GM18858 (cell line): Measurements from ENCODE around the gene UBR4.

Source experiments
- ATAC-seq: cut with Tn5 transposase; IDR thresholded peaks from one replicate; pipeline ENCODE4 v1.9.1; 2021; ENCODE audit not compliant: unreplicated experiment

The UBR4 gene

GRCh38 chr1:19074361-19074901 is 135.6 kb downstream of the UBR4 start:
- no peak for ATAC-seq

GRCh38 chr1:19073311-19074186 is 136.5 kb downstream of the UBR4 start:
- no peak for ATAC-seq

- no peak for ATAC-seq
Measured at GRCh38 chr1:19072285-19072981, 137.6 kb downstream of the UBR4 start.

GRCh38 chr1:19071674-19072281 is 138.3 kb downstream of the UBR4 start:
- no peak for ATAC-seq

GRCh38 chr1:19070891-19071621 is 139.0 kb downstream of the UBR4 start:
- ATAC-seq: no peak

- no peak for ATAC-seq
Measured at GRCh38 chr1:19070197-19070651, 139.8 kb downstream of the UBR4 start.

GRCh38 chr1:19068639-19069276 is 141.3 kb downstream of the UBR4 start:
- no peak for ATAC-seq

- no peak for ATAC-seq
Measured at GRCh38 chr1:19067912-19068638, 142.0 kb downstream of the UBR4 start.

GRCh38 chr1:19067182-19067911 is 142.7 kb downstream of the UBR4 start:
- ATAC-seq: no peak

- no peak for ATAC-seq
Measured at GRCh38 chr1:19066874-19067181, 143.2 kb downstream of the UBR4 start.

- ATAC-seq: no peak
Measured at GRCh38 chr1:19066248-19066873, 143.7 kb downstream of the UBR4 start.

GRCh38 chr1:19065526-19066247 is 144.4 kb downstream of the UBR4 start:
- ATAC-seq: no peak

- no peak for ATAC-seq
Measured at GRCh38 chr1:19064906-19065450, 145.1 kb downstream of the UBR4 start.

- ATAC-seq: no peak
Measured at GRCh38 chr1:19063122-19063521, 146.9 kb downstream of the UBR4 start.

- no peak for ATAC-seq
Measured at GRCh38 chr1:19062258-19063029, 147.6 kb downstream of the UBR4 start.

GRCh38 chr1:19061798-19062197 is 148.3 kb downstream of the UBR4 start:
- ATAC-seq: no peak

- ATAC-seq: no peak
Measured at GRCh38 chr1:19061343-19061742, 148.7 kb downstream of the UBR4 start.
